Spleen (tissue), 11 donors: ENCODE measurements around the gene RRAS2. TPM values are rescaled to one million over a fixed set of nuclear protein-coding genes. Genes with fewer than 3 reads are reported as not detected.
A peak's percentile ranks its signal among the peaks of the same experiment; 100 is the strongest.

Experiments
- DNase-seq: peaks from one replicate; pipeline ENCODE4 v3.0.0-alpha.2; 2020
- H3K27ac ChIP-seq, 8 donors: fragments of 200-600 bp; sonication (generic) in 7 of 8; 1 replicate in 4 of 8; 2 replicates in 4 of 8; pipeline versions ENCODE4 v1.5.0 to v1.8.0; 2016 to 2021; ENCODE audit warnings: inconsistent platforms in 4 of 8, mild to moderate bottlenecking in 4 of 8, moderate library complexity in 1 of 8
- H3K27me3 ChIP-seq, 7 donors: fragments of 200-600 bp; sonication (generic) in 6 of 7; replicated peaks in 1 of 7; 1 replicate in 4 of 7; 2 replicates in 3 of 7; pipeline versions ENCODE4 v1.5.0 to v1.8.0; 2016 to 2021; ENCODE audit warnings: inconsistent platforms in 3 of 7, mild to moderate bottlenecking in 1 of 7
- H3K36me3 ChIP-seq, 6 donors: fragments of 200-600 bp; sonication (generic) in 5 of 6; 1 replicate in 4 of 6; 2 replicates in 2 of 6; pipeline versions ENCODE4 v1.5.0 to v1.8.0; 2016 to 2021; ENCODE audit warnings: inconsistent platforms in 2 of 6
- H3K4me1 ChIP-seq, 6 donors: fragments of 200-600 bp; sonication (generic) in 5 of 6; 1 replicate in 3 of 6; 2 replicates in 3 of 6; pipeline versions ENCODE4 v1.5.0 to v1.8.0; 2016 to 2021; ENCODE audit warnings: inconsistent platforms in 3 of 6
- H3K4me3 ChIP-seq, 8 donors: fragments of 200-600 bp; sonication (generic) in 7 of 8; 1 replicate in 4 of 8; 2 replicates in 4 of 8; pipeline versions ENCODE4 v1.5.0 to v1.8.0; 2016 to 2021; ENCODE audit warnings: inconsistent platforms in 4 of 8, mild to moderate bottlenecking in 4 of 8, moderate library complexity in 2 of 8
- H3K9me3 ChIP-seq, 8 donors: fragments of 200-600 bp; sonication (generic) in 7 of 8; 1 replicate in 4 of 8; 2 replicates in 4 of 8; pipeline versions ENCODE4 v1.5.0 to v1.8.0; 2016 to 2021; ENCODE audit warnings: inconsistent platforms in 4 of 8
- POLR2A ChIP-seq, 3 donors: fragments of 450-650 bp; IDR thresholded peaks; one replicate each; pipeline ENCODE4 v1.5.1; 2017; ENCODE audit warnings: antibody characterized with exemption in 3 of 3, mild to moderate bottlenecking in 1 of 3
- POLR2AphosphoS5 ChIP-seq, 3 donors: sonication (generic); formaldehyde crosslinking; IDR thresholded peaks; one replicate each; pipeline ENCODE4 v1.5.1; 2017; ENCODE audit warnings: antibody characterized with exemption in 3 of 3
- WGBS, 5 donors: extraction: QIAGEN DNeasy Blood & Tissue Kit in 3 of 5; methylation state at CpG; one replicate each; pipeline versions ENCODE4 v1.1.5 to v1.1.7; 2013 to 2018; 5-methylcytosine and 5-hydroxymethylcytosine counted together
- intact Hi-C: fragments of 100-400 bp; cut with DNase I; formaldehyde crosslinking; loops from one replicate; pipeline ENCODE4 v1.15.0; 2023; ENCODE audit warnings: low total_unique reads
- polyA plus RNA-seq, 3 donors: library from polyadenylated mRNA; stranded (reverse); fragments of 200-250 nt; gene quantifications; one replicate each; pipeline ENCODE4 v1.2.1, GENCODE V29; 2013
- total RNA-seq, 7 donors: library from RNA; depleted of rRNA in 3 of 7; stranded (reverse); fragments of >200 nt in 3 of 7; fragmentation: NEBNext Ultra II Directional in 4 of 7; extraction: Animal tissue kit (Norgen Biotek cat#: 25700) in 4 of 7; gene quantifications; one replicate each; pipeline versions ENCODE4 v1.1.0 to v1.2.1, GENCODE V29; 2016 to 2021
- TF ChIP-seq, protein P1 (sequence below), 11 experiments: fragments of 200-600 bp in 7 of 11; fragments of 450-650 bp in 4 of 11; sonication (generic) in 4 of 11; IDR thresholded peaks in 8 of 11; conservative IDR thresholded peaks in 3 of 11; 1 replicate in 7 of 11; 2 replicates in 4 of 11; pipeline versions ENCODE4 v1.4.0 to v1.8.0; 2016 to 2021; ENCODE audit warnings: antibody characterized with exemption in 11 of 11, inconsistent platforms in 4 of 11, mild to moderate bottlenecking in 1 of 11
- donor health status: healthy with polysubstance abuse.
- donor health status: DM: no; HTN: no; CAD: no; lungs with moderate emphysema.
- donor health status: DM: no; HTN: no; CAD: no.
- donor health status: Bipolar disorder and iron deficiency.
- donor health status: healthy.
- donor health status: DM: no; HTN: no; CAD: no.
- donor health status: DM: yes; HTN: yes; CAD: no.

RRAS2 gene
- total and polyA plus RNA-seq, 10 donors: 23.7 to 45.8 (median 36.9) TPM

DNA sequence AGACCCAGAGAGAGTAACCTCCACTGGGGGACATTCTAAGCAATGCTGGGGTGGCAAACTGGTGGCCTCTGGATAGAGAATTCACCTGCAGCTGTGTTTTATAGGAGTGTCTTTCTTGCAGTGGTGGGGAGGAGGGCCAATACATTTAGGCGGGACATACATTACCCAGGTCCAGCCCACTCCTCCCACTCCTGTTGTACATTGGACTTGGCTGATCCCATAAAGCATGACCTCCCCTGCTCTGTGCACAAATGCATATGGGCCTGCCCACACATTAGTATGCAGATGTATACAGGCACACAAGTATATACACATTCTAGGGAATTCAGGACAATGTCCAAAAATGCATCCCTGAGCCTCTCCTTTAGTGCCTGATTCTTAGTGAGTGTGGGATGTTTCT, 99.1 kb downstream of the RRAS2 start:
- Histone ChIP-seq H3K4me1 (no peaks in the 10 kb centered on the region), H3K36me3 (peaks cover 0 to 2% (median 0%) of the 10 kb centered on the region in 6 donors), H3K9me3 (no peaks in the 10 kb centered on the region), H3K27me3 (peaks cover 0 to 24% (median 0%) of the 10 kb centered on the region in 7 donors), H3K27ac (no peak overlapping the region), H3K4me3 (no peak overlapping the region)
- WGBS, 5 donors: 56 to 100% (median 93%) methylated on average over 1 of the region's 1 CpG
- intact Hi-C loops: no loop called here
- DNase-seq: no peak
- TF ChIP-seq, protein P1, sequence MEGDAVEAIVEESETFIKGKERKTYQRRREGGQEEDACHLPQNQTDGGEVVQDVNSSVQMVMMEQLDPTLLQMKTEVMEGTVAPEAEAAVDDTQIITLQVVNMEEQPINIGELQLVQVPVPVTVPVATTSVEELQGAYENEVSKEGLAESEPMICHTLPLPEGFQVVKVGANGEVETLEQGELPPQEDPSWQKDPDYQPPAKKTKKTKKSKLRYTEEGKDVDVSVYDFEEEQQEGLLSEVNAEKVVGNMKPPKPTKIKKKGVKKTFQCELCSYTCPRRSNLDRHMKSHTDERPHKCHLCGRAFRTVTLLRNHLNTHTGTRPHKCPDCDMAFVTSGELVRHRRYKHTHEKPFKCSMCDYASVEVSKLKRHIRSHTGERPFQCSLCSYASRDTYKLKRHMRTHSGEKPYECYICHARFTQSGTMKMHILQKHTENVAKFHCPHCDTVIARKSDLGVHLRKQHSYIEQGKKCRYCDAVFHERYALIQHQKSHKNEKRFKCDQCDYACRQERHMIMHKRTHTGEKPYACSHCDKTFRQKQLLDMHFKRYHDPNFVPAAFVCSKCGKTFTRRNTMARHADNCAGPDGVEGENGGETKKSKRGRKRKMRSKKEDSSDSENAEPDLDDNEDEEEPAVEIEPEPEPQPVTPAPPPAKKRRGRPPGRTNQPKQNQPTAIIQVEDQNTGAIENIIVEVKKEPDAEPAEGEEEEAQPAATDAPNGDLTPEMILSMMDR (IDR thresholded peaks at IDR 0.05 in 8 of 11, conservative IDR thresholded peaks at IDR 0.05 in 3 of 11): no peak
- TF ChIP-seq POLR2AphosphoS5 (IDR thresholded peaks at IDR 0.05): no peak
- TF ChIP-seq POLR2A (IDR thresholded peaks at IDR 0.05): no peak

DNA sequence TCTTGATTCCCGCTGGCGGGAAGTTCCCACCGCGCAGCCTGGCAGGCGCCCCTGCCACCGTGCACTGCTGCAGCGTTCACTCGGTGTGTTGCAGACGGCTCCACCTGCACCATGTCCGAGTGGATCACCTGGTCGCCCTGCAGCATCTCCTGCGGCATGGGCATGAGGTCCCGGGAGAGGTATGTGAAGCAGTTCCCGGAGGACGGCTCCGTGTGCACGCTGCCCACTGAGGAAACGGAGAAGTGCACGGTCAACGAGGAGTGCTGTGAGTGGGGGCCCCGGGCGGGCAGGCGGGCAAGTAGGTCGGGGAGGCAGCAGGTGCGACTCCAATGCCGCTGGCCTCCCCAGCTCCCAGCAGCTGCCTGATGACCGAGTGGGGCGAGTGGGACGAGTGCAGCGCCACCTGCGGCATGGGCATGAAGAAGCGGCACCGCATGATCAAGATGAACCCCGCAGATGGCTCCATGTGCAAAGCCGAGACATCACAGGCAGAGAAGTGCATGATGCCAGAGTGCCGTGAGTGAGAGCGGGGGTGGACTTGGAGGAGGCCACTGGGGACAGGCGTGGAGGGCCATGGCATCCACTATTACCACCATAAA, 99.7 kb downstream of the RRAS2 start:
- H3K4me3 ChIP-seq: no peak overlapping the region
- intact Hi-C loops: no loop called here
- H3K36me3 ChIP-seq: no peaks in the 10 kb centered on the region
- peaks cover 0 to 24% (median 0%) of the 10 kb centered on the region in 7 donors for H3K27me3 ChIP-seq
- DNase-seq: no peak
- H3K27ac ChIP-seq: no peak overlapping the region
- H3K4me1 ChIP-seq: no peaks in the 10 kb centered on the region
- TF ChIP-seq, protein P1 (IDR thresholded peaks at IDR 0.05 in 8 of 11, conservative IDR thresholded peaks at IDR 0.05 in 3 of 11): no peak
- TF ChIP-seq POLR2A (IDR thresholded peaks at IDR 0.05) (no peak), POLR2AphosphoS5 (IDR thresholded peaks at IDR 0.05) (peak in 2 of 3 donors; percentile 54 to 77)
- no peaks in the 10 kb centered on the region for H3K9me3 ChIP-seq
- 60 to 86% (median 75%) methylated on average over 38 of the region's 38 CpGs for WGBS, 5 donors

DNA sequence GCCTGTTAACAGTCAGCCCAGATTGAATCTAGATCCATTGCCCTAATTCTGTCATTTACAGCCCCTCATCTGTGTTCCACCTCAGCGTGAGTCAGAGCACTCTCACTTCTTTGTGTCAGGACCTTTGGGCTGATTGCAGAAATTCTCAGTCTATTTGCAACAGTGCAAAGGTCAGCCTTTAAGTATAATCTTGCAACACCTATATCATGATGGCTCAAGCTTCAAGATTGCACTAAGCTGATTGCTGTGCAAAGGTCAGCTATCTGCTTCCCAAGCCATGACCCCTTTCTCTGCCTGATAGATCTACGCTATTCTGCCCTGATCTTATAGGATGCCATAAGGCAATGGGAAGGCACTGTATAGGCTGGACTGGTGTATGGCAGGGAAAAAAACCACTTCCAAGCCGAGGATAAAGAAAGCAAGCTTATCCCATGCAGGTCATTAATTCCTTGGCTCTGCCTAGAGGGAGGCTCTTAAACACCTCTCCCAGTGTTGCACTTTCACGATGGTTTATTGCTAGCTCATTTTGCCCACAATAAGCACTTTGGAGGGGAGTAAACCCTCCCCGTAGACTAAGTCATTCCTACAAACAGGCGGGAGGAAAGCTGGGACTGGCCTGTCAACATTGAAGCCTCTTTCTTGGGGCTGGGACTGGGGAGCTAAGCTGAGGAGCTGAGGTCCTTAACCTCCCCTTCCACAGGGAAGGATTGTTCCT, 100.6 kb downstream of the RRAS2 start:
- TF ChIP-seq POLR2A (IDR thresholded peaks at IDR 0.05) (no peak), POLR2AphosphoS5 (IDR thresholded peaks at IDR 0.05) (no peak)
- TF ChIP-seq, protein P1 (IDR thresholded peaks at IDR 0.05 in 8 of 11, conservative IDR thresholded peaks at IDR 0.05 in 3 of 11): no peak
- no peak overlapping the region for H3K27ac ChIP-seq
- H3K36me3 ChIP-seq: no peaks in the 10 kb centered on the region
- intact Hi-C loops: no loop called here
- no peak overlapping the region for H3K4me3 ChIP-seq
- H3K4me1 ChIP-seq: no peaks in the 10 kb centered on the region
- peaks cover 0 to 29% (median 0%) of the 10 kb centered on the region in 7 donors for H3K27me3 ChIP-seq
- no peaks in the 10 kb centered on the region for H3K9me3 ChIP-seq
- 63 to 86% (median 69%) methylated on average over 6 of the region's 6 CpGs for WGBS, 5 donors
- DNase-seq: no peak

DNA sequence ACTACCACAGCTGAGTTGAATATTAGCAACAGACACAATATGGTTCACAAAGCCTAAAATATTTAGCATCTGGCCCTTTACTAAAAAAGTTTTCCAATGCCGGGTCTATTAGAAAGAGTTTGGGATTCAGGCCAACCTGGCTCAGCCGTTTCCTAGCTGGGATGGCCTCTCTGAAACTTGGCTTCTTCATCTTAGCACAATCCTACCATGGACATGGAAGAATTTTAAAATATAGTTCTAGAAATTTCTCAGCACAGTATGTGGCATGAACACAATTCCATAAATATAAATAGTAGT, 103.8 kb downstream of the RRAS2 start:
- Histone ChIP-seq H3K27ac (no peak overlapping the region), H3K4me3 (no peak overlapping the region), H3K27me3 (peaks cover 0 to 34% (median 0%) of the 10 kb centered on the region in 7 donors), H3K36me3 (no peaks in the 10 kb centered on the region), H3K4me1 (peaks cover 0 to 6% (median 0%) of the 10 kb centered on the region in 6 donors), H3K9me3 (no peaks in the 10 kb centered on the region)
- TF ChIP-seq, protein P1 (IDR thresholded peaks at IDR 0.05 in 8 of 11, conservative IDR thresholded peaks at IDR 0.05 in 3 of 11): no peak
- TF ChIP-seq POLR2A (IDR thresholded peaks at IDR 0.05): no peak
- TF ChIP-seq POLR2AphosphoS5 (IDR thresholded peaks at IDR 0.05): no peak
- intact Hi-C loops: no loop called here
- WGBS, 5 donors: 32 to 58% (median 45%) methylated on average over 2 of the region's 2 CpGs
- DNase-seq: no peak
